GM18508 (cell line): ENCODE data around the gene FKBP5.
"Not testable (repeated sequence)": the region's sequence is repeated elsewhere in the genome, so short reads cannot be mapped to it uniquely, and the experiment has no call there.

Experiments
- ATAC-seq: cut with Tn5 transposase; IDR thresholded peaks from one replicate; pipeline ENCODE4 v1.9.1; 2021; ENCODE audit warnings: moderate number of reproducible peaks; ENCODE audit not compliant: insufficient read depth, unreplicated experiment

FKBP5 gene

DNA sequence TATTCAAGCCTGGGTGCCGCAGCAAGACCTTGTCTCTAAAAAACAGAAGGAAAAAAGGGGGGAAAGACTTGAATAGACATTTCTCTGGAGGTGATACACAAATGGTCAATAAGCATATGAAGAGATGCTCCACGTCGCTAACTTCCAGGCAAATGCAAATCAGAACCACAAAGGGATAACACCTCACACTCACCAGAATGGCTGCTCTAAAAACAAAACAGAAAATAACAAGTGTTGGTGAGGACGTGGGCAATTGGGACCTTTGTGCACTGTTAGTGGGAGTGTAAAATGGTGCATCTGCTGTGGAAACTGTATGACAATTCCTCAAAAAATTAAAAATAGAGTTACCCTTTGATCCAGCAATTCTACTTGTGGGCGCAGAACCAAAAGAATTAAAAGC lies 127.6 kb downstream of the FKBP5 start:
- ATAC-seq, result no peak

DNA sequence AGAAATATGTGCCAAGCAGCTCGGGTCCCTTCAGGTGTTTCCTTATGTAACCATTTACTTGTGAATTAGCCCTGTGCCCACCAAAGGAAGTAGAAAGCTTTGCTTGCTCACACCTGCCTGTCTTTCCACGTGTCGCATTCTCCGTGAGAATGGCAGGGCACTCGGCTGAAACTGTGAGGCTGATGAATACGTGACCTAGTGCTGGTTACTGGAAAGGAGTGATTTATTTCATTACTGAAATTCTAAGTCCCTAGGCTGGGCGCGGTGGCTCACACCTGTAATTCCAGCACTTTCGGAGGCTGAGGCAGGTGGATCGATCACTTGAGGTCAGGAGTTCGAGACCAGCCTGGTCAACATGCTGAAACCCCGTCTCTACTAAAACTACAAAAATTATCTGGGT lies 130.1 kb downstream of the FKBP5 start:
- ATAC-seq, result no peak

DNA sequence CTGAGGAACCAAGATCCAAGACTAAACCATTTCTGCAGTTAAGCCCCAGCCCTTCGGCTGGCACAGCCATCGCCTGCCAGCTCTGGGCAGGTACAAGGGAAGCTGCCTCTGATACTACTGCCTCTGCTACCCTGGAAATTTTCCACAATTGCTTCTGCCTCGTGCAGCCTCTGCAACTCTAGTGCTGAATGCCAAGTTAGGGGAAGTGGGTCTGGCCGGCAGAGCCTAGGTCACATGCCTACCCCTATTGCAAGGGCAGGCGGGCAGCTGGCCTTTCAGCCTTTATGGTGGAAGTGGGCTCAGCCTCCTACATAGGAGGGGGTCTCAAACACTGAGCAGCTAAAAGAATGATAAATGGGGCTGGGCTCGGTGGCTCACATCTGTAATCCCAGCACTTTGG lies 131.5 kb downstream of the FKBP5 start:
- ATAC-seq, result no peak

DNA sequence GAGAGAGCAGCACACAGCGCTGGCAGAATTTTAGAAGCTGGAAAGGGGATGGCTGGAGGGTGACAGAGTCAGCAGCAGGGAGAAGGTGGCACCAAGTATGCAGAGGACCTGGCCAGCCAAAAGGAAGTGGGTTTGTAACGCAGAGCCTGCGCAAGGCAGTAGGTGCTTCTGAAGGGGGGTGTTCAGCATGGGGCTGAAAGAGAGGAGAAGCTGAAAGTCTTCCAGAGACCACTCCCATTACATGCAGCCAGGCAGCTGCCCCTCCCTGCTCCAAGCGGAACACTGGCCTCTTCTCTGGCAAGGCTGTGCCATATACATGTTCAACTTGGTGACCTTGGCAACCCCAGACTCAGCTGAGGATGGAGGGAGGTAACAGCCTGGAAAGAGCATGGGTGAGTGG lies 133.9 kb downstream of the FKBP5 start:
- ATAC-seq, result no peak

DNA sequence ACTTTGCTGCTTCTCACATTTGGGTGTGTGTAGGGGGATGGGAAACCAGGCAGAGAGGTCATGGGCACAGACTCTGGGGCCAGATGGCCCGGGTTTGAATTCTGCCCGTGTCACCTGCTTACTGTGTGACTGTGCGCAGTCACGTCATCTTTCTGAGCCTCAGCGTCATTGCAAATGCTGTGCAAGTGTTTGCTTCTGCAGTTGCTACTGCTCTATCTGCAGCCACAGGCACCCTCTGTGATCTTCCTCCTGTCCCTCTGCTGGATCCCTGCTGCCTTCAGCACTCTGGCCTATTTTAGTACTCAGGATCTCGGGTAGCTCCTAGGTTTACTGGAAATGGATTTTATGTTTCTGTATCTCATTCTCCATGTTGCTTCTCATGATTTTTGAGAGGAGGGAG lies 135.4 kb downstream of the FKBP5 start:
- ATAC-seq, result no peak

DNA sequence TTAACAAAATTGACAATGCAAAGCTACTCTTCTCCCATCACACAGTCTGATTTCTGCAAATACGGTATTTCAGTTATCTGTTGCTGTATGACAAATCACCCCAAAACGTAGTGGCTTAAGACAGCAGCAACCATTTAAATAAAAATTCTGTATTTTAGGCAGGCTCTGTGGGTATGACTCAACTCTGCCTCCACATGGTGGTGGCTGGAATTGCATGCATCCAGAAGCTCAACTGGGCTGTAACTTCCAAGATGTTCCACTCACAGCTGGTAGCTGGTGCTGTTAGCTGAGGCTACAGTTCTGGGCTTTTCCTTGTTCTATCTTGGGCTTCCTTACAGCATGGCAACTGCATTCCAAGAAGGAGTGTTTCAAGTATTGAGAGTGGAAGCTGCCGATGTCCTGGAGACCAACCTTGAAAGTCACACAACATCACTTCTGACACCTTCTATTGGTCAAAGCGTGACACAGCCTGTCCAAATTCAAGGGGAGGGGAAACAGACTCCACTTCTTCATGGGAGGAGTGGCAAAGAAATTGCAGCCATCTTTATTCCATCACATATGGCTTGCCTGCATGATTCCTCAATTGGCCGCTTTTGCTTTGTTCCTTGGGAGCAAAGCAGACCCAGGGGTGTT lies 136.3 kb downstream of the FKBP5 start:
- ATAC-seq, result no peak

DNA sequence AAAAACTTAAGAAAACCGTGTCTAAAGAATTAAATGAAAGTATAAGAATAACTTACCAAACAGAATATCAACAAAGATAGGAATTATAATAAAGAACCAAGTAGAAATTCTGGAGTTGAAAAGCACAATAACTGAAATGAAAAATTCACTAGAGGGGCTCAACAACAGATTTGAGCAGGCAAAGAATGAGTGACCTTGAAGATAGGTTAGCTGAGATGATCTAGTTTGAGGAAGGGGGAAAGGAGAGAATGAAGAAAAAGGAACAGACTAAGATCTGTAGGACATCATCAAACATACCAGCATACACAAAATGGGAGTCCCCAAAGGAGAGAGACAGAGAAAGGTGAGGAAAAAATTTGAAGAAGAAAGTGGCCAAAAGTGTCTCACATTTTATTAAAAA lies 138.3 kb downstream of the FKBP5 start:
- ATAC-seq, result no peak

DNA sequence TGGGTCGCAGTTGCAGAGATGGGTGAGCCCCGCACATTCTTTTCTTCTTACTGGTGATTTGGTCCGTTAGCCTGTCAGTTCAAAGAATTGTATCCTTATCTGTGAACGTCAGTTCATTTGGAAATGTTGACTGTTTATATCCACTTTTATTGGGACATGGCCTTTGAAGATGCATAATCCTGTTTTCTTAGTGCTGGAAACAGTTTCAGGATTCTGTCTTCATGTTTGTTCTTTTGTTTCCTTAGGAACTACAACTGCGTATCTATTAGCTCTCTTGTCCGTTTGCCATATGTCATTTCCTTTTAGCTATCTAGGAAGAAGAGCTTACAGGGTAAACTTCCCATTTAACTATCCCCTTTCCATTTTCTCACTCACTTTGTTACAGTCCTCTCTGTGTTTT lies 141.0 kb downstream of the FKBP5 start:
- no peak for ATAC-seq

DNA sequence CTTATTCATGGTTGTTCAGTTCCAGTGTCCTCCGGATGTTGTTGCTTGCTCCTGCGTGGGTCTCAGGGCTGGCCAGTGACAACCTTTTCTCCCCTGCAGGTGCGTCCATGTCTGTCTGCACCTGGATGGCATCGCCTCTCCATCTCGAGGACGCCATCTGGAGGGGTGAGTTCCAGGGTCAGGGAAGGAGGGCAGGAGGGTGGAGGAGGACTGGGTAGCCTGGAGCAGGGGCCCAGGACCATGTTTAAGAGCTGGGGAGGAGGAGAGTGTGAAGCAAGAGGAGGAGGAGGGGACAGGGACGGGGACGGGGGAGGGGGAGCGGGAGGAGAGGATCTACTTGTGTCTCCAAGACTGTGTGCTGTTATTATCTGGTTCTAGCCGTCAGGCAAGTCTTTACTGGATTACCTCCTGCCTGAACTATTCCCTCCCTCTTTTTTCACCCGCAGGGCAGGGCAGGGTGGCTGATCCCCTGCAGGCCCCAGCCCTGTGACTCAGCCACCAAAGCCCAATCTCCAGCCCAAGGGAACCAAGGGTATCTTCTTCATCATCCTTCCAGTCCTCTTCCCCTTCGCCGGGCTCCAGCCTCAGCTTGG lies 143.8 kb downstream of the FKBP5 start:
- ATAC-seq, result no peak

DNA sequence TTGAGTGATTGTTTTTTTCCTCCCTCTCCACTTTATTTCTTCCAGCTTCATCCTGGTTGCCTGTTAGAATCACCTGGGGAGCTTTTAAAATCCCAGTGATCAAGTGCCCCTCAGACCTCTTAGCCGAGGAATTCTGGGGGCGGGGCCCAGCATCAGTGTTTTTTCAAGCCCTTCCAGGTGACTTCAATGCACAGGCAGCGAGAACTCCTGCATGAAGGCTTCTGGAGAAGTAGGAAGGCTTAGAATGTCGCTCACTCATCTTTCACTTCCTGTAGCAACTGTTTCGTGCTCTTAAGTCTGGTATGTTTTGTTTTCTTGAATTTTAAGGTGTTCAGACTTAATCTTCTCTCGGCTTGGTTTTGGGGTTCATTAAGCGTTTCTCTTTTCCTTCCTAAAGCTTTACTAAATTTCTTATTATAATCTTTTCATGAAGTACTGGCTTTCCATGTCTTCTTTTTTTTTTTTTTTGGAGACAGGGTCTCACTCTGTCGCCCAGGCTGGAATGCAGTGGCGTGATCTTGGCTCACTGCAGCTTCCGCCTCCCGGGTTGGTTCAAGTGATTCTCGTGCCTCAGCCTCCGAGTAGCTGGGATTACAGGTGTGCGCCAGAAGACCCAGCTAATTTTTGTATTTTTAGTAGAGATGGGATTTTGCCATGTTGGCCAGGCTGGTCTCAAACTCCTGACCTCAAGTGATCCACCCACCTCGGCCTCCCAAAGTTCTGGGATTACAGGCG lies 145.1 kb downstream of the FKBP5 start:
- ATAC-seq, result no peak

DNA sequence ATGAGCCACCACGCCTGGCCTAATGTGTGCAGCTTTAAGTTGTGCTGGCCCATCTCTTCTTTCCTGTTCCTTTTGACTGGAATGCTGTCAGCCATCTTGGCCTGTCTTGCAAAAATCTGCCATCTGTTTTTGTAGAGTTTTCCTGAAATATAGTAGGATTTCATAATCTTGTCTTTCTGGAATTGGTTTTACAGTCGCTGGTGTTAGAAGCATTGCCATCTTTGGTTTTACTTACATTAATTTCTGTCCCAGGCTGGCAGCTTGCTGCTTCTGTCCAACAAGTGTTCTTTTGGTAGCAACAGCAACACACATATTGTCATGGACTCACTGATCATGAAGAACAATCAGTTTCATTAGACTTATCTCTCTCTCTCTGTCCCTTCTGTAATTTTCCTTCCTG lies 146.9 kb downstream of the FKBP5 start:
- no peak for ATAC-seq

DNA sequence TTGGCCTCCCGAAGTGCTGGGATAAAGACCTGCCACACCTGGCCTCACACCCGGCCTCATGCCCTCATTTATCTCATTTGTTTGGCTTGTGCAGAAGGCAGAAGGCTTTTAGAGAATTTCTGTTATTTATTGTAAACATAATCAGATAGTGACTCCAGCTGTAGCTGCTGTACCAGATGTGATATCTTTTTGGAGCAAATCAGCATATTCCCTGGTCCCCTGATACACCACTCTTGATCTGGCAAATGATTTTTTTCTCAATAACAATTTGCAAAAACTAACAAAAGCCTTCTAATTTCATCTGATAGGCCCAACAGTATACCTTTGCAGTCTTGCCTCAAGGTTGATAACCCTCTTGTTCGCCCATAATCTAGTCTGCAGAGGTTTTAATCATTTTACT lies 149.5 kb downstream of the FKBP5 start:
- no peak for ATAC-seq

DNA sequence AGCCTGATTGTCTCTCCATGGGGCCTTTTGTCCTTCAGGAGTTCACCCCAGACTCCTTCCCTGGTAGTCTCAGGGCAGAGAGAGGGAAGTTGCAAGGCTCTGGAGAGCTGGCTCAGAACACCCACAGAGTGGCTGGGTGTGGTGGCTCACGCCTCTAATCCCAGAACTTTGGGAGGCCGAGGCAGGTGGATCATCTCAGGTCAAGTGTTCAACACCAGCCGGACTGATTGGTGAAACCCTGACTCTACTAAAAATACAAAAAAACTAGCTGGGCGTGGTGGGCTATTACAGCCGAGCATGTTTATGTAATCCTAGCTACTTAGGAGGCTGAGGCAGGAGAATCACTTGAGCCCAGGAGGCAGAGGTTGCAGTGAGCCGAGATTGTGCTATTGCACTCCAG lies 152.9 kb downstream of the FKBP5 start:
- ATAC-seq, result not testable (repeated sequence)

DNA sequence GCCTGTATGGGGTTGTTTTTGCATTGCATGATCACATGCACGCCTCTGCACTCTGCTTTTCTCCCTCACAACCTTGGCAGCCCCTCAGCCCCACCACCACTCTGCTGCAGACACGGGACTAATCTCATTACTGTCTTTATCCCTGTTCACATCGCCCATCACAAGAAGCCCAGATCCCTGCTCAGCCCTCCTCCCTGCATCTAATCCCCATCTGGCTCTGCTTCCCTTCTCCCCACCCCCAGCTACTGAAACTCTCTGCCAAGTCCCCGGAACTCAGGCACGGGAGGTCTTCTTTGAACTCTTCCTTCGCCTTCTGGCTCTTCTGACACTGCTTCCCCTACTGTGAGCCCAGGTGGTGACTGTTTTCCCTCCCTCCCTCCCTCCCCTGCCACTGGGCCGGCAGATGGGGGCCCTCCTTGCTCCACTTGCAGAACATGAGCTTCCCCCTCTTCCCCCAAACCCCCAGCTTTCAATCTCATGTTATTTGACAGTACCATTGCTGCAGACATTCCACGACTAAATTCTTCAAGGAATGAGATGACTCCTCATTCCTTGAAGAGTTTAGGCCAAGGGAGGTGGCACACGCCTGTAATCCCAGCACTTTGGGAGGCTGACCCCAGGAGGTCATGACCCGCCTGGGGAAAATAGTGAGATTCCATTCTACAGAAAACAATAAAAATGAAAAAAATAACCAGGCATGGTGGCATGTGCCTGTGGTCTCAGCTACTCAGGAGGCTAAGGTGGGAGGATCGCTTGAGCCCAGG lies 154.1 kb downstream of the FKBP5 start:
- ATAC-seq, result no peak

DNA sequence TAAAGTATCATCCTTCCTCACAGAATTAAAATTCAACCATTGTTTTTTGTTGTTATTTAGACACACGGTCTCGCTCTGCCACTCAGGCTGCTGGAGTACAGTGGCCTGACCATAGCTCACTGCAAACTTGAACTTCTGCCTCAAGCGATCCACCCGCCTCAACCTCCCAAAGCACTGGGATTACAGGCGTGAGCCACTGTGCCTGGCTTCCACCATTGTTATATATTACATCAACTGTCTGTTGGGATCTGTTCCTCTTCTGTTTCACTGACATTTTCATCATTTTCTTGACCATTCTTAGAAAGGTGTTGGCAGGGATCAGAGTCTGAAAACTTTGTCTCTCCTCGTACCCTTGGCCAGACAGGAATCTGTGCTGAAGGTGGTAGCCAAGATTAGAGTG lies 154.7 kb downstream of the FKBP5 start:
- ATAC-seq, result no peak

DNA sequence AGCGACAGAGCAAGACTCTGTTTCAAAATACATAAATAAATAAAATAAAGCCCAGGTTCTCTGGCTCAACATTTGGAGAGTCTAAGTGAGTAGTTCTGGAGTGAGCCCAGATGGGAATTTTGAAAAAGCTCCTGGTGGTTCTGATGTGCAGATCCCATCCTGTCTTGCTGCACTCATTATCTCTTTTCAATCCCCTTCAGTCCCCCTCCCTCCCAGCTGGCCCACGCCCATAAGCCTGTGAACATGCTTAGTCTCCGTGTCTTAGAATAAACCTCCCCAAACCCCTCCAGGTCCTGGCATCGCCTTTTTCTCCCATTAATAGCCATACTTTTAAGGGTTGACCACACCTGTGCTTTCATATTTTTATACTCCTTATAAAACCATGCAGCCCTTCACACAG lies 156.6 kb downstream of the FKBP5 start:
- no peak for ATAC-seq

DNA sequence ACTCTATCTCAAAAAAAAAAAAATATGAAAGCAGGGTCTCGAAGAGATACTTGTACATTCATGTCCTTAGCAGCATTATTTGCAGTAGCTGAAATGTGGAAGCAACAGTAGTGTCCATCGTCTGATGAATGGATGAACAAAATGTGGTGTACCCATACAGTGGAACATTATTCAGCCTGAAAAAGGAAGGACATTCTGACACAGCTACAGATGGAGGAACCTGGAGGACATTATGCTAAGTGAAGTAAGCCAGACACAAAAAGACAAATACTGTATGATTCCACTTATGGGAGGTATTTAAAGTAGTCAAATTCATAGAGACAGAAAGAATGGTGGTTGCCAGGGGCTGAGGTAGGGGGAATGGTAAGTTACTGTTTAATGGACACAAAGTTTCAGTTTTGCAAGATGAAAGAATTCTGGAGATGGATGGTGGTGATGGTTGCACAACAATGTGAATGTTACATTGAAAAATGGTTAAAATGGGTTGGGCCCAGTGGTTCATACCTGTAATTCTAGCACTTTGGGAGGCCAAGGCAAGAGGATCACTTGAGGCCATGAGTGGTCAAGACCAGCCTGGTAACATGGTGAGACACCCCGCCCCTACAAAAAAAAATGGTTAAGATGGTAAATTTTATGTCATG lies 164.2 kb downstream of the FKBP5 start:
- ATAC-seq, result no peak
